ENCODE data around the gene SHBG. TPM values are rescaled to one million over a fixed set of nuclear protein-coding genes. Genes with fewer than 3 reads are reported as not detected.

SHBG gene
- total RNA-seq, 2 donors from 2014 or later, result 0.63 TPM; not detected in 1

- no peak for DNase-seq
- Mint-ChIP-seq H3K27ac (no peak overlapping the region), H3K4me3 (no peak overlapping the region), H3K36me3 (ENCODE audit: insufficient read depth in 2 of 2) (peaks cover 3 to 12% of the 10 kb centered on the region in 2 donors), H3K9me3 (no peaks in the 10 kb centered on the region), H3K4me1 (ENCODE audit: low read depth) (no peaks in the 10 kb centered on the region), H3K27me3 (ENCODE audit: low read depth) (no peaks in the 10 kb centered on the region)
- no peak for ATAC-seq (replicated peaks in 1 of 2)
Observed at GRCh38 chr17:7667656-7668406, 37.9 kb downstream of the SHBG start.

- no peak for DNase-seq
- peaks cover 0 to 3% of the 10 kb centered on the region in 2 donors for H3K9me3 Mint-ChIP-seq
- H3K27ac Mint-ChIP-seq, result no peak overlapping the region
- ATAC-seq (replicated peaks in 1 of 2), result no peak
- peaks cover 7 to 17% of the 10 kb centered on the region in 2 donors for H3K36me3 Mint-ChIP-seq (ENCODE audit: insufficient read depth in 2 of 2)
- H3K4me3 Mint-ChIP-seq, result no peak overlapping the region
- H3K4me1 Mint-ChIP-seq (ENCODE audit: low read depth), result no peaks in the 10 kb centered on the region
- H3K27me3 Mint-ChIP-seq (ENCODE audit: low read depth), result no peaks in the 10 kb centered on the region
Observed at GRCh38 chr17:7668482-7668881, 38.5 kb downstream of the SHBG start.

- ATAC-seq (replicated peaks in 1 of 2) (no peak), DNase-seq (peak in 1 of 2 donors; percentile 41)
- H3K27me3 Mint-ChIP-seq (ENCODE audit: low read depth), result no peaks in the 10 kb centered on the region
- no peak overlapping the region for H3K27ac Mint-ChIP-seq
- H3K4me3 Mint-ChIP-seq, result no peak overlapping the region
- H3K9me3 Mint-ChIP-seq, result peaks cover 0 to 8% of the 10 kb centered on the region in 2 donors
- H3K4me1 Mint-ChIP-seq (ENCODE audit: low read depth), result no peaks in the 10 kb centered on the region
- peaks cover 14 to 35% of the 10 kb centered on the region in 2 donors for H3K36me3 Mint-ChIP-seq (ENCODE audit: insufficient read depth in 2 of 2)
Observed at GRCh38 chr17:7673239-7673638, 43.3 kb downstream of the SHBG start.

- H3K4me1 Mint-ChIP-seq (ENCODE audit: low read depth), result no peaks in the 10 kb centered on the region
- ATAC-seq (replicated peaks in 1 of 2), result no peak
- no peak overlapping the region for H3K4me3 Mint-ChIP-seq
- H3K27me3 Mint-ChIP-seq (ENCODE audit: low read depth), result no peaks in the 10 kb centered on the region
- no peak for DNase-seq
- H3K9me3 Mint-ChIP-seq, result peaks cover 0 to 8% of the 10 kb centered on the region in 2 donors
- H3K36me3 Mint-ChIP-seq (ENCODE audit: insufficient read depth in 2 of 2), result peaks cover 14 to 35% of the 10 kb centered on the region in 2 donors
- no peak overlapping the region for H3K27ac Mint-ChIP-seq
Observed at GRCh38 chr17:7674934-7675333, 45.0 kb downstream of the SHBG start.

GRCh38 chr17:7676533-7676932, 46.6 kb downstream of the SHBG start:
- Mint-ChIP-seq H3K36me3 (ENCODE audit: insufficient read depth in 2 of 2) (peaks cover 13 to 31% of the 10 kb centered on the region in 2 donors), H3K27me3 (ENCODE audit: low read depth) (no peaks in the 10 kb centered on the region)
- ATAC-seq (replicated peaks in 1 of 2), result no peak

GRCh38 chr17:7677388-7678067, 47.6 kb downstream of the SHBG start:
- H3K4me1 Mint-ChIP-seq (ENCODE audit: low read depth), result no peaks in the 10 kb centered on the region
- H3K27ac Mint-ChIP-seq, result no peak overlapping the region
- no peak for DNase-seq
- ATAC-seq (replicated peaks in 1 of 2), result no peak
- H3K4me3 Mint-ChIP-seq, result no peak overlapping the region
- H3K36me3 Mint-ChIP-seq (ENCODE audit: insufficient read depth in 2 of 2), result peaks cover 13 to 29% of the 10 kb centered on the region in 2 donors
- peaks cover 0 to 8% of the 10 kb centered on the region in 2 donors for H3K9me3 Mint-ChIP-seq
- H3K27me3 Mint-ChIP-seq (ENCODE audit: low read depth), result no peaks in the 10 kb centered on the region

More at GRCh38 chr17:7676533-7676932, 46.6 kb downstream of the SHBG start:
- Mint-ChIP-seq H3K4me1 (ENCODE audit: low read depth) (no peaks in the 10 kb centered on the region), H3K9me3 (peaks cover 0 to 8% of the 10 kb centered on the region in 2 donors), H3K4me3 (no peak overlapping the region), H3K27ac (no peak overlapping the region)
- no peak for DNase-seq

Other genes with a start within 250 kb of the SHBG start
- 1 to 10 TPM; 5.5 to 6.5 TPM for gene TNK1, start 249.0 kb upstream of the SHBG start, total RNA-seq
- gene PLSCR3, start 235.6 kb upstream of the SHBG start, total RNA-seq, result 10 to 100 TPM; 60.5 to 62.6 TPM
- gene TMEM256, start 226.0 kb upstream of the SHBG start, total RNA-seq, result 10 to 100 TPM; 64.8 to 88.2 TPM
- 10 to 100 TPM; 17.4 to 19.8 TPM for gene NLGN2, start 222.3 kb upstream of the SHBG start, total RNA-seq
- gene SPEM1, start 209.8 kb upstream of the SHBG start, total RNA-seq, result under 1 TPM; 0.58 to 0.67 TPM
- gene SPEM2, start 204.5 kb upstream of the SHBG start, total RNA-seq, result not detected
- not detected for gene SPEM3, start 201.3 kb upstream of the SHBG start, total RNA-seq
- 10 to 100 TPM; 11.3 to 11.7 TPM for gene TMEM102, start 194.7 kb upstream of the SHBG start, total RNA-seq
- gene FGF11, start 190.6 kb upstream of the SHBG start, total RNA-seq, result 1 to 10 TPM; 4.9 to 5.3 TPM
- gene CHRNB1, start 185.1 kb upstream of the SHBG start, total RNA-seq, result 10 to 100 TPM; 25.5 to 26.8 TPM
- gene ZBTB4, start 150.5 kb upstream of the SHBG start, total RNA-seq, result 10 to 100 TPM; 28.5 to 29.0 TPM
- under 1 TPM in 1 of 2 donors, not detected in 1; 0.25 TPM for gene SLC35G6, start 148.7 kb upstream of the SHBG start, total RNA-seq
- 100 to 1,000 TPM; 211 to 249 TPM for gene POLR2A, start 145.8 kb upstream of the SHBG start, total RNA-seq
- 10 to 100 TPM; 23.2 to 25.5 TPM for gene TNFSF12, start 81.1 kb upstream of the SHBG start, total RNA-seq
- 1 to 10 TPM; 4.3 to 7.8 TPM for gene TNFSF13, start 71.4 kb upstream of the SHBG start, total RNA-seq
- gene SENP3, start 68.2 kb upstream of the SHBG start, total RNA-seq, result 10 to 100 TPM; 41.8 to 55.3 TPM
- 10 to 100 TPM; 10.3 to 28.1 TPM for gene CD68, start 50.5 kb upstream of the SHBG start, total RNA-seq
- gene MPDU1, start 46.3 kb upstream of the SHBG start, total RNA-seq, result 10 to 100 TPM; 44.0 to 51.9 TPM
- under 1 TPM; 0.34 to 0.86 TPM for gene SOX15, start 40.0 kb upstream of the SHBG start, total RNA-seq
- 10 to 100 TPM; 52.5 to 53.3 TPM for gene FXR2, start 15.2 kb upstream of the SHBG start, total RNA-seq
- 10 to 100 TPM; 47.6 to 48.9 TPM for gene SAT2, start 2.3 kb upstream of the SHBG start, total RNA-seq
- gene ATP1B2, start 20.8 kb downstream of the SHBG start, total RNA-seq, result under 1 TPM in 1 of 2 donors, not detected in 1; 0.30 TPM
- 100 to 1,000 TPM; 183 to 189 TPM for gene TP53, start 57.4 kb downstream of the SHBG start, total RNA-seq
- gene WRAP53, start 58.3 kb downstream of the SHBG start, total RNA-seq, result 10 to 100 TPM; 19.0 to 26.7 TPM
- not detected for gene EFNB3, start 75.1 kb downstream of the SHBG start, total RNA-seq
- gene DNAH2, start 87.6 kb downstream of the SHBG start, total RNA-seq, result under 1 TPM; 0.05 to 0.07 TPM
- gene KDM6B, start 204.1 kb downstream of the SHBG start, total RNA-seq, result 10 to 100 TPM; 73.7 to 83.5 TPM
- 1 to 10 TPM; 5.2 to 5.3 TPM for gene TMEM88, start 224.9 kb downstream of the SHBG start, total RNA-seq
- gene NAA38, start 227.4 kb downstream of the SHBG start, total RNA-seq, result 10 to 100 TPM; 42.7 to 43.5 TPM
- gene CYB5D1, start 227.9 kb downstream of the SHBG start, total RNA-seq, result 10 to 100 TPM in 1 of 2 donors, 1 to 10 TPM in 1; 6.7 to 10.2 TPM

All from activated T-cell treated with anti-CD3 and anti-CD28 coated beads, Interleukin-2, amount 50 U/mL, for 72 hours (primary cell).